Osteoblast (primary cell): ENCODE measurements around the gene GOLGA2. TPM values are rescaled to one million over a fixed set of nuclear protein-coding genes. Genes with fewer than 3 reads are reported as not detected.
"Not testable (repeated sequence)": the region's sequence is repeated elsewhere in the genome, so short reads cannot be mapped to it uniquely, and the experiment has no call there.

Experiments
- DNase-seq: peaks from one replicate; pipeline ENCODE4 v3.0.0; 2011; ENCODE audit warnings: low spot score, mixed read lengths; ENCODE audit not compliant: insufficient read length; ENCODE audit errors: missing footprints
- H2AFZ ChIP-seq: 2 replicates; pipeline ENCODE4 v1.6.0; 2011; ENCODE audit warnings: mild to moderate bottlenecking, low read length
- H3K27ac ChIP-seq: 2 replicates; pipeline ENCODE4 v1.5.1; 2011; ENCODE audit warnings: mild to moderate bottlenecking, low read depth, low read length, moderate library complexity
- H3K27me3 ChIP-seq: 2 replicates; pipeline ENCODE4 v1.6.0; 2012; ENCODE audit warnings: mild to moderate bottlenecking, control low read depth, inconsistent platforms, low read length, moderate library complexity; ENCODE audit not compliant: insufficient read depth
- H3K36me3 ChIP-seq: 2 replicates; pipeline ENCODE4 v1.5.1; 2011; ENCODE audit warnings: mild to moderate bottlenecking, low read length, control low read depth, moderate library complexity; ENCODE audit not compliant: insufficient read depth
- H3K4me1 ChIP-seq: 2 replicates; pipeline ENCODE4 v1.5.1; 2011; ENCODE audit warnings: mild to moderate bottlenecking, low read length, control low read depth, moderate library complexity; ENCODE audit not compliant: insufficient read depth
- H3K4me2 ChIP-seq: 2 replicates; pipeline ENCODE4 v1.6.0; 2011; ENCODE audit warnings: mild to moderate bottlenecking, low read length; ENCODE audit not compliant: insufficient read depth
- H3K4me3 ChIP-seq: fragments of 200-600 bp; sonication (generic); 3 replicates; pipeline ENCODE4 v1.5.1; 2012; ENCODE audit warnings: mild to moderate bottlenecking, low read length, inconsistent platforms; ENCODE audit not compliant: insufficient read depth
- H3K79me2 ChIP-seq: 2 replicates; pipeline ENCODE4 v1.6.0; 2012; ENCODE audit warnings: mild to moderate bottlenecking, low read length, control low read depth, inconsistent platforms; ENCODE audit not compliant: insufficient read depth
- H3K9me3 ChIP-seq: 2 replicates; pipeline ENCODE4 v1.5.1; 2011; ENCODE audit warnings: low read depth, low read length, control low read depth
- H4K20me1 ChIP-seq: 2 replicates; pipeline ENCODE4 v1.6.0; 2012; ENCODE audit warnings: mild to moderate bottlenecking, low read length, control low read depth; ENCODE audit not compliant: insufficient read depth
- total RNA-seq: library from RNA; depleted of rRNA; stranded (reverse); fragments of >200 nt; gene quantifications from 2 replicates; pipeline ENCODE4 v1.2.3, GENCODE V29; 2012
- TF ChIP-seq, protein P1 (sequence below): IDR thresholded peaks from 2 replicates; pipeline ENCODE4 v1.5.1; 2011; ENCODE audit warnings: mild to moderate bottlenecking, low read depth, low read length, moderate library complexity; ENCODE audit errors: extremely low read depth

GOLGA2 gene
- total RNA-seq, 1 donor = 121 TPM

- Histone ChIP-seq H3K9me3 (no peaks in the 10 kb centered on the region), H3K27ac (no peak overlapping the region), H3K4me3 (no peak overlapping the region), H3K4me2 (no peak overlapping the region), H3K79me2 (no peaks in the 10 kb centered on the region), H4K20me1 (peaks cover 3% of the 10 kb centered on the region), H3K27me3 (no peaks in the 10 kb centered on the region), H3K36me3 (peaks cover 23% of the 10 kb centered on the region), H3K4me1 (no peaks in the 10 kb centered on the region), H2AFZ (no peak overlapping the region)
- no peak for DNase-seq
- TF ChIP-seq, protein P1, sequence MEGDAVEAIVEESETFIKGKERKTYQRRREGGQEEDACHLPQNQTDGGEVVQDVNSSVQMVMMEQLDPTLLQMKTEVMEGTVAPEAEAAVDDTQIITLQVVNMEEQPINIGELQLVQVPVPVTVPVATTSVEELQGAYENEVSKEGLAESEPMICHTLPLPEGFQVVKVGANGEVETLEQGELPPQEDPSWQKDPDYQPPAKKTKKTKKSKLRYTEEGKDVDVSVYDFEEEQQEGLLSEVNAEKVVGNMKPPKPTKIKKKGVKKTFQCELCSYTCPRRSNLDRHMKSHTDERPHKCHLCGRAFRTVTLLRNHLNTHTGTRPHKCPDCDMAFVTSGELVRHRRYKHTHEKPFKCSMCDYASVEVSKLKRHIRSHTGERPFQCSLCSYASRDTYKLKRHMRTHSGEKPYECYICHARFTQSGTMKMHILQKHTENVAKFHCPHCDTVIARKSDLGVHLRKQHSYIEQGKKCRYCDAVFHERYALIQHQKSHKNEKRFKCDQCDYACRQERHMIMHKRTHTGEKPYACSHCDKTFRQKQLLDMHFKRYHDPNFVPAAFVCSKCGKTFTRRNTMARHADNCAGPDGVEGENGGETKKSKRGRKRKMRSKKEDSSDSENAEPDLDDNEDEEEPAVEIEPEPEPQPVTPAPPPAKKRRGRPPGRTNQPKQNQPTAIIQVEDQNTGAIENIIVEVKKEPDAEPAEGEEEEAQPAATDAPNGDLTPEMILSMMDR = no peak
Measured at GRCh38 chr9:128286440-128286839, 10.6 kb upstream of the GOLGA2 start.

DNA sequence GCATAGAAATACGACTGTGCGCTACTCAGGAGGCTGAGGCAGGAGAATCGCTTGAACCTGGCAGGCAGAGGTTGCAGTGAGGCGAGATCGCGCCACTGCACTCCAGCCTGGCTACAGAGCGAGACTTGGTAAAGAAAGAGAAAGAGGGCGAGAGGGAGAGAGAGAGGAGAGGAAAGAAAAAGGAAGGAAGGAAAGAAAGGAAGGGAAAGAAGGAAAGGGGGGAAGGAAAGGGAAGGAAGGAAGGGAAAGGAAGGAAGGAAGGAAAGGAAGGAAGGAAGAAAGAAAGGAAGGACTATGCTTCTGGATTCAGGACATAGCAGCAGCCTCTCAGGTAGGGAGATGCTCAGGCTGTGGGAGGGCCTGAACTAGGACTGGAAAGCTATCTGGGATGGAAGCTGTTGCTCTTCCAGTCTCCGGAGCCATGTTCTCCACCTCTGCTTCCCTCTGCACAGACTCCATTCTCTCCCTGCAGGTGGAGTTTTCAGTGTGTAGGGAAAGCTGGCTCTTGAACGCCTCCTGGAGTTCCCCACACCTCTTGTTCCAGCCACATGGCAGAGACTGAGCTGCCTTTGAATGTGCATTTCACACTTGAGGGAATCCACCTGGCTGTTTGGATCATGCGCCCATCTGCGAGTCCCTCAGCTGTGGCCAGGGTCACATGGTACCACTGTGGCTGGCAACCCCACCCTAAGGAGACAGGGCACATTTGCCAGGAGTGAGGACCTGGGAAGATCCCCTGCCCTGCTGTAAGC is 9.4 kb upstream of the GOLGA2 start:
- Histone ChIP-seq H2AFZ (no peak overlapping the region), H3K9me3 (no peaks in the 10 kb centered on the region), H3K27me3 (no peaks in the 10 kb centered on the region), H3K4me1 (no peaks in the 10 kb centered on the region), H3K4me2 (no peak overlapping the region), H3K79me2 (no peaks in the 10 kb centered on the region), H3K27ac (no peak overlapping the region), H3K4me3 (no peak overlapping the region), H3K36me3 (peaks cover 23% of the 10 kb centered on the region), H4K20me1 (peaks cover 3% of the 10 kb centered on the region)
- DNase-seq = no peak
- TF ChIP-seq, protein P1 = no peak

- H3K79me2 ChIP-seq = peaks cover 8% of the 10 kb centered on the region
- peaks cover under 1% of the 10 kb centered on the region for H4K20me1 ChIP-seq
- no peak overlapping the region for H2AFZ ChIP-seq
- TF ChIP-seq, protein P1 = no peak
- H3K36me3 ChIP-seq = peaks cover 17% of the 10 kb centered on the region
- no peaks in the 10 kb centered on the region for H3K27me3 ChIP-seq
- H3K4me2 ChIP-seq = peak overlapping the region; percentile 27
- DNase-seq = peak; percentile 93
- H3K4me3 ChIP-seq = no peak overlapping the region
- peak overlapping the region; percentile 17 for H3K27ac ChIP-seq
- H3K9me3 ChIP-seq = no peaks in the 10 kb centered on the region
- H3K4me1 ChIP-seq = peaks cover 2% of the 10 kb centered on the region
Measured at GRCh38 chr9:128282500-128282899, 6.7 kb upstream of the GOLGA2 start.

DNA sequence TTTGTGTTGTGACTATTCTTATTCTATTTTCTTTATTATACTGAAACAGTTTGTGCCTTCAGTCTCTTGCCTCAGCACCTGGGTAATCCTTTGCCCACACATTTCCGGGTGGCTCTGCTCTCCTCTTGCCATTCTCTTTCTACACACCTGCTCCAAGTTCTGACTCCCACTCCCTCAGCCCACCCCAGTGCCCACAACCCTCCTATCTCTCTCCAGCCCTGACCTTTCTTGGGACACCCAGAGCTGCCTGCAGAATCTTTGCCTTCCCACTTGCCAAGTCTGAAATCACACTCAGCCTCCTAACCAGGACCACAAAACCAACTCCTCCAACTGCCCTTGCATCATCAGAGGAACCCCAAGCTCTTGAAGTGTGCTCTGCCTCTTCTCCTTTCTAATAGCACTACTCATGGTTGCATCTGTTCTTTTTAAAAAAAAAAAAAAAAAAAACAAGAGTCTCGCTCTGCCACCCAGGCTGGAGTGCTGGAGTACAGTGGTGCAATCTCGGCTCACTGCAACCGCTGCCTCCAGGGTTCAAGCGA is 4.3 kb upstream of the GOLGA2 start:
- no peak for DNase-seq
- H3K36me3 ChIP-seq = peaks cover 4% of the 10 kb centered on the region
- H4K20me1 ChIP-seq = peaks cover 2% of the 10 kb centered on the region
- H3K4me2 ChIP-seq = no peak overlapping the region
- no peaks in the 10 kb centered on the region for H3K27me3 ChIP-seq
- no peak overlapping the region for H3K27ac ChIP-seq
- H3K4me3 ChIP-seq = no peak overlapping the region
- H3K4me1 ChIP-seq = peaks cover 10% of the 10 kb centered on the region
- peaks cover 27% of the 10 kb centered on the region for H3K79me2 ChIP-seq
- TF ChIP-seq, protein P1 = no peak
- no peak overlapping the region for H2AFZ ChIP-seq
- H3K9me3 ChIP-seq = no peaks in the 10 kb centered on the region

DNA sequence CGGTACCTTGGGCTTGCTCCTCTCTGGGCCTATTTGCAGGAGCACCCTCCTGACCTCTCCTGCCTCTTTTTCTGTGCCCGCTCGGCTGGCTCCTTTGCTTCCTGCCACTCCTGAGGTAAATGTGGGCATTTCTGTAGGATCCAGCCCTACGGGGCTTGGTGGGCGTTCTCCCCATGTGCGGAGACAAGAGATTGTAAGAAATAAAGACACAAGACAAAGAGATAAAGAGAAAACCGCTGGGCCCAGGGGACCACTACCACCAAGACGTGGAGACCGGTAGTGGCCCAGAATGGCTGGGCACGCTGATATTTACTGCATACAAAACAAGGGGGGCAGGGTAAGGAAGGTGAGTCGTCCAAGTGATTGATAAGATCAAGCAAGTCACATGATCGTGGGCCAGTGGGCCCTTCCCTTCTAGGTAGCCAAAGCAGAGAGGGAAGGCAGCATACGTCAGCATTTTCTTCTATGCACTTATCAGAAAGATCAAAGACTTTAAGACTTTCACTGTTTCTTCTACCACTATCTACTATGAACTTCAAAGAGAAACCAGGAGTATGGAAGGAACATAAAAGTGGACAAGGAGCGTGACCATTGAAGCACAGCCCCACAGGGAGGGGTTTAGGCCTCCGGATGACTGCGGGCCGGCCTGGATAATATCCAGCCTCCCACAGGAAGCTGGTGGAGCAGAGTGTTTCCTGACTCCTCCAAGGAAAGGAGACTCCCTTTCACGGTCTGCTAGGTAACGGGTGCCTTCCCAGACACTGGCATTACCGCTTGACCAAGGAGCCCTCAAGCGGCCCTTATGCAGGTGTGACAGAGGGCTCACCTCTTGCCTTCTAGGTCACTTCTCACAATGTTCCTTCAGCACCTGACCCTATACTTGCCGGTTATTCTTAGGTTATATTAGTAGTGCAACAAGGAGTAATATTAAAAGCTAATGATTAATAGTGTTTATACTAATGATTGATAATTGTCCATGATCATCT is 3.6 kb upstream of the GOLGA2 start:
- H3K4me3 ChIP-seq, H4K20me1 ChIP-seq, H3K4me2 ChIP-seq, DNase-seq, H3K9me3 ChIP-seq, H2AFZ ChIP-seq, H3K27ac ChIP-seq, H3K36me3 ChIP-seq, H3K27me3 ChIP-seq: not testable (repeated sequence)
- Histone ChIP-seq H3K79me2 (peaks cover 35% of the 10 kb centered on the region), H3K4me1 (peaks cover 16% of the 10 kb centered on the region)
